Measurements from ENCODE around the gene IL32. TPM values are rescaled to one million over a fixed set of nuclear protein-coding genes. Genes with fewer than 3 reads are reported as not detected.

IL32 gene
- total and polyA plus RNA-seq, 9 of the 15 experiments (the other 6 are each of a cell fraction or from before 2014, with no cell fraction given) = 0.21 to 2.2 (median 0.37) TPM; not detected in 3

DNA sequence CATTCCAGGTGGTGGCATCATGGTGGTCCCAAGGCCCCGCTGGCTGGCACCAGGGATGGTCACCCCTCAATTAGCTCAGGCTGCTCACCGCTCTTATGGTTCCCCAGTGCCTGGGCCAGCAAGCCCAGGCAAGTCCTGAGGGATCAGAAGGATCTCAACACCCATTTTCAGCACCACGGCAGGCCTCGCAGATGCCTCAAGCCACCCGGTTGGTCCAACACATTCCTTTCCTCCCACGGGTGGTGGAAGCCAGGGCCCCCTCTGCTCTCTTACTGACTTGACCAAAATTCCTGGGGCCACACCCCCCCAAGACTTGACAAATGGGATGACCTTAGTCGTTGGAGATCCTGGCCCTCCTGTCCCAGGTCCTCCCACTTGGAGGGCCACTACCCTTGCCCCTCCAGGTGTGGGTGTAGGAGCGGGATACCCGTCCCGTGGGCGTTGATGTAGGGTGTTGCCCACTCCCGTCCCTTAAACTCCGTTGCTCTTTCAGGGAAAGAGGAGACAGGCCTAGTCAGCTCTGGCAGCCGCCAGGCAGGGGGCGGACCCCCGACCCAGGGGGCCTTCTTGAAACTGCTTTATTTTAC is 52.9 kb downstream of the IL32 start:
- H3K27me3 ChIP-seq (ENCODE audit: control insufficient read depth in 2 of 2, insufficient read depth in 2 of 2, low read length in 2 of 2) = no peaks in the 10 kb centered on the region
- BruUV-seq (replicated peaks) = no TSS peak
- peaks cover 5% of the 10 kb centered on the region; the same call in 1 of the 3 replicates for H3K79me2 ChIP-seq (ENCODE audit: control insufficient read depth, insufficient read depth, low read length)
- no peak for FAIRE-seq
- no peaks in the 10 kb centered on the region for H3K9me1 ChIP-seq (ENCODE audit: control insufficient read depth, insufficient read depth, low read length)
- 83% methylated on average over 16 of the region's 16 CpGs for WGBS (ENCODE audit: insufficient coverage, low coverage, missing lambda C conversion rate)
- no peak for DNase-seq (ENCODE audit: extremely low read depth in 1 of 4, low spot score in 3 of 4)
- no peak overlapping the region for H2AFZ ChIP-seq (ENCODE audit: low read depth, low read length)
- H3K4me2 ChIP-seq (ENCODE audit: insufficient read depth, low read length) = no peak overlapping the region
- no peak overlapping the region for H3K4me3 ChIP-seq
- H3K27ac ChIP-seq (ENCODE audit: extremely low read depth, low read depth, low read length) = no peak overlapping the region
- intact Hi-C loops (cut with micrococcal nuclease) = no loop called here
- in situ Hi-C loops (cut with MboI) = no loop called here
- peaks cover 21% of the 10 kb centered on the region; the same call in 2 of the 3 replicates for H3K36me3 ChIP-seq (ENCODE audit: control insufficient read depth, insufficient read depth, low read length)
- H3K9ac ChIP-seq (ENCODE audit: insufficient read depth in 1 of 2, low read depth in 2 of 2, low read length in 2 of 2) = no peak overlapping the region; a peak in 2 of 4 replicates
- H3K4me1 ChIP-seq (replicated peaks in 1 of 2; ENCODE audit: control insufficient read depth in 2 of 2, insufficient read depth in 2 of 2, low read length in 2 of 2) = peaks cover 9 to 28% of the 10 kb centered on the region in 2 experiments; a peak in 4 of 5 replicates
- no peak for ATAC-seq
- ChIA-PET CTCF (ENCODE audit: low intra/inter-chr PET ratio) (no interaction called here), POLR2A (interaction anchor here (0.5 to 1.6 kb wide), 4 partner anchors 8 to 1087 kb away, joined by 3 to 6 read pairs (median 4); no protein-coding TSS in a partner anchor)
- H3K9me3 ChIP-seq (replicated peaks; ENCODE audit: control insufficient read depth, insufficient read depth, low read depth, low read length) = no peaks in the 10 kb centered on the region
- TF ChIP-seq TFAM (CRISPR knock-in tag; conservative IDR thresholded peaks at IDR 0.05) = no peak
- TF ChIP-seq E2F4 (CRISPR knock-in tag; IDR thresholded peaks at IDR 0.05; ENCODE audit: low read depth) = no peak
- TF ChIP-seq, protein P1, sequence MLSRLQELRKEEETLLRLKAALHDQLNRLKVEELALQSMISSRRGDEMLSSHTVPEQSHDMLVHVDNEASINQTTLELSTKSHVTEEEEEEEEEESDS (CRISPR knock-in tag; IDR thresholded peaks at IDR 0.05) = no peak
- H4K20me1 ChIP-seq (replicated peaks; ENCODE audit: control insufficient read depth, insufficient read depth, low read length) = no peaks in the 10 kb centered on the region; the same call in 1 of the 2 replicates
